Fibroblast of villous mesenchyme (primary cell): ENCODE results near the gene CTNNA3. TPM values are rescaled to one million over a fixed set of nuclear protein-coding genes. Genes with fewer than 3 reads are reported as not detected.
A peak's percentile ranks its signal among the peaks of the same experiment; 100 is the strongest.

Experiments used
- DNase-seq: peaks from one replicate; pipeline ENCODE4 v3.0.0-alpha.2; 2010; ENCODE audit warnings: low read depth
- H3K4me3 ChIP-seq: 2 replicates; pipeline ENCODE4 v1.5.1; 2011; ENCODE audit warnings: low read depth, mild to moderate bottlenecking, low read length
- CTCF ChIP-seq: IDR thresholded peaks from 2 replicates; pipeline ENCODE4 v1.5.1; 2012; ENCODE audit warnings: low read depth, mild to moderate bottlenecking, low read length; ENCODE audit not compliant: insufficient read depth
- total RNA-seq: library from RNA; depleted of rRNA; stranded (reverse); fragments of >200 nt; gene quantifications from 2 replicates; pipeline ENCODE4 v1.2.3, GENCODE V29; 2012

The CTNNA3 gene
- total RNA-seq, 1 donor = not detected

GRCh38 chr10:66805612-66806011 lies 890.4 kb downstream of the CTNNA3 start:
- H3K4me3 ChIP-seq = no peak overlapping the region
- TF ChIP-seq CTCF = no peak
- no peak for DNase-seq

DNA sequence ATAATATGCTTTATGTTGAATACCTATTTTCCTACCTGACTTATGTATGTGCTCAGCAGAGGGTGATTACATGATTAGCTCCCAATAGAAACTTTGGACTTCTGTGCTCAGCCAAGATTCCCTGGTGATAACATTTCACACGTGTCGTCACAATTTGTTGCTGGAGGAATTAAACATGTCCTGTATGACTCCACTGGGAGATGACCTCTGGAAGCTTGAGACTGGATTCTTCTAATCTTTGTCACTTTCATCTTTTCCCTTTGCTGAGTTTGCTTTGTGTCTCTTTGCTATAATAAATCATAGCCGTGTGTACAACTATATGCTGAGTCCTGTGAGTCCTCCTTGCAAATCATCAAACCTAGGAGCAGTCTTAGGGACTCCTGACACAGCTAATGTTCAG lies 891.0 kb downstream of the CTNNA3 start:
- peak; percentile 5 for DNase-seq
- no peak for TF ChIP-seq CTCF
- H3K4me3 ChIP-seq = no peak overlapping the region

GRCh38 chr10:66803174-66803573 lies 892.8 kb downstream of the CTNNA3 start:
- no peak for DNase-seq
- TF ChIP-seq CTCF = no peak
- no peak overlapping the region for H3K4me3 ChIP-seq

DNA sequence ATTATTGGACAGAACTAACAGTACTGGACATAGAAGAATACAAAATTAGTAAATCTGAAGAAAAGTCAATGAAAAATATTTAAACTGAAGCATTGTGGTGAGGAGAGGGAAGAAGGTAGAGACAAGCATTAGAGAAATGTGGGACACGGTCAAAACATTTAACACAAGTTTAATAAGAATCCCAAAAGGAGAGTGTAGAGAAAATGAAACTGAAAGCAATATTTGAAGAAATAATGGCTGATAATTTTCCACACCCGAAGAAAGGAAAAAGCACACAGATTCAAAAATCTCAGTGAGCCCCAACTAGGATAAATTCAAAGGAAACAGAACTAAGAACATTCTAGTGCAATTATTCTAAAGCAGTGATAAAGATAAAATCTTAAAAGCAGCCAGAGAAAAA lies 896.5 kb downstream of the CTNNA3 start:
- no peak for TF ChIP-seq CTCF
- peak; percentile 9 for DNase-seq
- H3K4me3 ChIP-seq = peak overlapping the region; percentile 24

- H3K4me3 ChIP-seq = no peak overlapping the region
- TF ChIP-seq CTCF = no peak
- no peak for DNase-seq
Measured at GRCh38 chr10:66795866-66796265, 900.1 kb downstream of the CTNNA3 start.

GRCh38 chr10:66792441-66792840 lies 903.6 kb downstream of the CTNNA3 start:
- no peak for DNase-seq
- H3K4me3 ChIP-seq = no peak overlapping the region
- no peak for TF ChIP-seq CTCF

DNA sequence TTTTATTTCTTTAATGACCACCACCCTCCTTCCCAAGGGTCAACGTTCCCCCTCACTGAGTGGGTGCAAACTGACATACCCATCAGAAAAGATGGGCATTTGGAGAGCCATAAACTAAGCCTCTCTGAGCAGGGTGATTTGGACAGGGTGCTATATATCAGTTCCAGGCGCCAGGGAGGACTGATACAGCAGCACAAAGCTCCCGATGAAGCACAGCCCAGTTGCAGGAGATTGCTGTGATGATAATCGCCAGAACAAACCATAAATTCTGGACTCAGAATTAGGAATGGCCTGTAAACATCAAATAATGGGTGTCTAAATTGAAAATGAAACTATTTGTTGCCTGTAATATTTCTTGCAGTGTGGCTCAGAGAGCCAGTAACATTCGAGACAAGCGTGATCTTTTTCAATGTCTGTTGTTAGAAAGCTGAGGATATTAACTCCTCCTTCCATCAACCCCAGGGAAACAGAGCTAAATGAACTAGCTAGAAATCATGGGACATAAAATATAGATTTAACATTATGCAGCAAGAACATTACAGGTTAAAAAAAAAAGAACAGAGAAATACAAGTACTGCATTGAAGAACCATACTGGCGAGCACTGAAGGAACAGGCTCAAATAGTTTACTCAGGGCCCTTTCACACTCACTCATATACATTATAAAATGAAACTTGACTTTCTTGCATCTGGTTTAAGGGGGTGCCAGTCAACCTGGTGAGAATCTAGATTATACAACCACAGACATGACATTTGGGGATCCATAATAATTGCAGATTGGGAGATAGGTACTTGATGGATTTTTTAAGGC lies 907.6 kb downstream of the CTNNA3 start:
- H3K4me3 ChIP-seq = no peak overlapping the region
- TF ChIP-seq CTCF = no peak
- DNase-seq = peak; percentile 23
